Eye (tissue), 1 donor: ENCODE data around the gene LRP5.
"Not testable (repeated sequence)": the region's sequence is repeated elsewhere in the genome, so short reads cannot be mapped to it uniquely, and the experiment has no call there.

Experiments
- DNase-seq: peaks from one replicate; pipeline ENCODE4 v3.0.0-alpha.2; 2015

The LRP5 gene

GRCh38 chr11:68446046-68446725, 133.8 kb downstream of the LRP5 start:
- DNase-seq, result no peak

GRCh38 chr11:68447015-68447801, 134.8 kb downstream of the LRP5 start:
- DNase-seq, result peak; percentile 86

DNA sequence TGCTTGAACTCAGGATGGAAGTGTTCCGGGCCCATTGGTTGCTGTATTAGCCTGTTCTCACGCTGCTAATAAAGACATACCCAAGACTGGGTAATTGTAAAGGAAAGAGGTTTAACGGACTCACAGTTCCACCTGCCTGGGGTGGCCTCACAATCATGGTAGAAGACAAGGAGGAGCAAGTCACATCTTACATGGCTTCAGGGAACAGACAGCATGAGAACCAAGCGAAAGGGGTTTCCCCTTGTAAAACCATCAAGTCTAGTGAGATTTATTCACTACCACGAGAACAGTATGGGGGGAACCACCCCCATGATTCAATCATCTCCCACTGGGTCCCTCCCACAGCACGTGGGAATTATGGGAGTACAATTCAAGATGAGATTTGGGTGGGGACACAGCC, 135.5 kb downstream of the LRP5 start:
- DNase-seq, result not testable (repeated sequence)

DNA sequence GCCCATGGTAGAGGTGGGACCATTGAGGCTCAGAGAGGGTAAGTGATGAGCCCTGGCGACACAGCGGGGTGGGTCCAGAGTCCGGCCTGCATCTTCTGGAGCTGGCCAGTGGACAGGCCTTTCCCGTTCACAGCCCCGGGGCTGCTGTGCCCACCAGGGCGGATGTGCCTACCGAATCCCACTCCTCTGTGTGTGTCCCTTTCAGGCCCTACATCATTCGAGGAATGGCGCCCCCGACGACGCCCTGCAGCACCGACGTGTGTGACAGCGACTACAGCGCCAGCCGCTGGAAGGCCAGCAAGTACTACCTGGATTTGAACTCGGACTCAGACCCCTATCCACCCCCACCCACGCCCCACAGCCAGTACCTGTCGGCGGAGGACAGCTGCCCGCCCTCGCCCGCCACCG, 136.2 kb downstream of the LRP5 start:
- no peak for DNase-seq

- DNase-seq, result no peak
Observed at GRCh38 chr11:68449951-68450350, 137.6 kb downstream of the LRP5 start.

GRCh38 chr11:68450711-68451110, 138.3 kb downstream of the LRP5 start:
- no peak for DNase-seq

GRCh38 chr11:68454767-68455166, 142.4 kb downstream of the LRP5 start:
- DNase-seq, result no peak

GRCh38 chr11:68455485-68455884, 143.1 kb downstream of the LRP5 start:
- no peak for DNase-seq

GRCh38 chr11:68457216-68457897, 145.0 kb downstream of the LRP5 start:
- DNase-seq, result no peak

DNA sequence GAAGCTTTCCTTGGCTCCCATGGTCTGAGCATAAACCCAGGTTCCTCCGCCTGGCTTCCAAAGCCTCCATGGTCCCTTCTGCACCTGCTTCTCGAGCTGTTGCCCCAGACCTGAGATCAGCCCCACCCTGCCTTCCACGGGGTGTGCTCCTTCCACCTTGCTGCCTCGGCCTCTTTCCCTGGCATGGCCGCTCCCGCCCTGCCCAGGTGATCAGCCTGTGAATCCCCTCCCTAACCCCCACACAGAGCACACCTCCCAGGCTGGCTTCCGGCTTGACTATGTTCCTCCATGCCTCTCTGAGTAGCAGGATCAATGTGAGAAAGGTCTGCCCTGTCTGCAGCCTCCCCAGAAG, 145.5 kb downstream of the LRP5 start:
- no peak for DNase-seq

DNA sequence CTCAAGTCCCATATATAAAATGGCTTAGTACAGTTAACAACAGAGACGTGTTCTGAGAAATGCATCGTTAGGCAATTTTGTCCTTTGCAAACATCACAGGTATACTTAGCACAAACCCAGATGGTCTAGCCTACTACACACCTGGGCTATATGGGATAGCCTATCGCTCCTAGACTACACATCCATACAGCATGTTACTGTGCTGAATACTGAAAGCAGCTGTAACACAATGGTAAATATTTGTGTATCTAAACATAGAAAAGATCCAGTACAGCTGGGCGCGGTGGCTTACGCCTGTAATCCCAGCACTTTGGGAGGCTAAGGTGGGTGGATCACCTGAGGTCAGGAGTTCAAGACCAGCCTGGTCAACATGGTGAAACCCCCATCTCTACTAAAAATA, 145.9 kb downstream of the LRP5 start:
- not testable (repeated sequence) for DNase-seq

- peak; percentile 100 for DNase-seq
Observed at GRCh38 chr11:68459886-68460740, 147.7 kb downstream of the LRP5 start.

DNA sequence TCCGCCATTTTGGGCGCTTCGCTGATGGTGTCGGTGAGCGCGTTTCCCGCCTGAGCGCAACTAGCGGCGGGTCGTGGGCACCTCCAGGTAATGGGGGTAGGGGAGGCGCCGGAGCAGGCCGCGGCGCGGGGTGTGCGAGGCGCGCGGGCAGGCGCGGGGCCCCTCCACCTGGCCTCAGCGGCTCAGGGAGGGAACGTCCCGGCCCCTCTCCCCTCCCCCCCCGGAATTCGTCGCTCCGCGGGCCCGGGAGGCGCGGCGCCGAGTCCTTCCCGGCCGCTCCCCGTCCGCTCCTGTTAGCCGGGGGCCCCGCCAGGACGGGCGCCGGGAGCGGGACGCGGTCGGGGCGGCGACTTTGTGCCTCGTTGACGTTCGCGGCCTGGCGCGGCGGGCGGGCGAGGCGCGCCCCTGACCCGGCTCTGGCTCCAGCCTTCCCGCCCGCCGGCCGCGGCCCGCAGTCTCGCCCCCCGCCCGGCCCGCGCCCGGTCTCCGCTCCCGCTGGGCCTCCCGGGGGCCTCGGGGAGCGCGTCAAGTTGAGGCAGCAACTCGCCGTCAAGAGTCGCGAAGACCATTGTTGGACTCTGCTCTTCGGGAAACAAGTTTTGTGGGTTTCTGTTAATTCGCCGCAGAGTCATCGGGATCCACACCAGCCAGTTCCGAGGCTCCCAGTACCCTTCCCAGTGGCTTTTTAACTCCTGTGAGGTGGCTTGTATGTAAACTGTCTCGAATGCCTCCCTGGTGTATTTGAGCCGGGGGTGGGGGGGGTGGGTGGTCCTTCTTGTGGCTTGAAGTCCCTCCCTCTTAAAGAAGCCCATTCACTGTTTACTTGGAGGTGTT, 148.6 kb downstream of the LRP5 start, which contains the start of gene PPP6R3:
Gene PPP6R3 (plus strand): TSS at position 12 of the 834 bp plus-strand sequence. CDS start 76,913 bp downstream, outside the sequence.
- peak; percentile 66 for DNase-seq

GRCh38 chr11:68461575-68461917, 149.2 kb downstream of the LRP5 start:
- DNase-seq, result no peak

DNA sequence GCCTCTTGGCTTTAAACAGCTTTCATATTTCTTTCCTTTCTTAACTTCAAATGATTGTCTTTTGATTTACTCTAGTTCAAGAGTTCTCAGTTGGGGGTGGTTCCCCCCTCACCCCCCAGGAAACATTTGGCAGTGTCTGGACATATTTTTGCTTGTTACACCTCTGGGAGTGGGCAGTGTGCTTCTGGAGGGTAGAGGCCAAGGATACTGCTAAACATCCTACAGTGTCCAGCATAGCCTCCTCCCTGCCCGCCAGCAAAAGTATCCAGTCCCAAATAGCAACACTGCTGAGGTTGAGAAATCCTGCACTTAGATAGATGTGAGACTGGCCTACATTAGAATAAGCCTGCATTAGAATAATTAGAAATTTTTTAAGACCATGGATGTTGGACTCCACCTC, 151.3 kb downstream of the LRP5 start:
- no peak for DNase-seq

GRCh38 chr11:68467201-68467834, 154.9 kb downstream of the LRP5 start:
- peak; percentile 62 for DNase-seq

DNA sequence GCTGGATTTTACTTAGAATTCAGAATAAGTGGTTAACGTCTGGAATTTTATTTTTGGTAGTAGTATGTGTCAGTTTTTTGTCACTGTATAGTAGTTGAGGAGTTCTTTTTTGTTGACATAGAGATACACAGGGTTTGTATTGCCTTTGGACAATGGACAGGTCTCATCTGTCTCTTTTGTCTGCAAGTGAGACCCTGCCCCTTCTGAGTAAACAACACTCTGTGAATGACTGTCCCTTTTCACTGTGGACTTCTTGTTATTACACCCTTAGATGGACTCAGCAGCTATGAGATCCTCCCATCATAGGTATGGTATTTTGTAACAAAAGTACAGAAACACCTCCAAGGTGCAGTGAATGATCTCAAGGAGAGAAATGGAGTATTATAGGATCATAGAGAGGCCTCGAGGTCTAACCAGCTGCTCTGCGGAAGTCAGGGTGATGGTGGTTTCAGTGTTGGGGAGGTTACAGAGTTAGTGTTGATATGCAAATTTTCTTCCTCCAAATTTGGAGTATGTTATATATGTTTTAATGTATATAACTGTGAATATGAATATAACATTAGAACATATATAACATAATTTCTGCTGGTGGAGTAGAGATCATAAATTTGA, 155.9 kb downstream of the LRP5 start:
- no peak for DNase-seq

- DNase-seq, result no peak
Observed at GRCh38 chr11:68469122-68469521, 156.7 kb downstream of the LRP5 start.

GRCh38 chr11:68469642-68470041, 157.3 kb downstream of the LRP5 start:
- no peak for DNase-seq

DNA sequence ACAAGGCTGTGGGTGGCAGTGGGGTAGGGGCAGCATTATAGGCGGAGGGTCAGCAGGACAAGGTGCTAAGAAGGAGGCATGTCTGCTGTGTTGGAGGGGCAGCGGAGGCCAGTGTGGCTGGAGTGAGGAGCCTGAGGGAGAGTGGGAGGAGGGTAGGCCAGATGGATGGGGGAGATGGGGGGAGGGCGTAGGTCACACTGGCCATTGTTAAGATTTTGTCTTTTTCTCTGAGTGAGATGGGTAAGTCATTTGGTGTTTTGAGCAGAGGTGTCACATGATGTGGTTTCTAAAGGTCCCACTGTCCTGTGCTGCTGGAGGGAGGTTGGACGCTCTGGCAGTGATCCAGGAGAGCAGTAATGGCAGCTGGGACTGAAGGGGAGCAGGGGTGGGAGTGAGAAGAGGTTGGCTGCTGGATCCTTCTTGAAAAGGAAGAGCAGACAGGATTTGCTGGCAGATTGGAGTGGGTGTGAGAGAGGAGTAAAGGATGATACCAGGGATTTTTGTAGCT, 158.0 kb downstream of the LRP5 start:
- peak; percentile 30 for DNase-seq
